HUES48 (cell line): ENCODE data around the gene POGZ.
A peak's percentile ranks its signal among the peaks of the same experiment; 100 is the strongest.
"Not testable (repeated sequence)": the region's sequence is repeated elsewhere in the genome, so short reads cannot be mapped to it uniquely, and the experiment has no call there.

Experiments used
- H3K27ac ChIP-seq: one replicate; pipeline ENCODE4 v1.7.0; 2013; ENCODE audit warnings: low read depth, low read length, inconsistent platforms
- H3K27me3 ChIP-seq: 2 replicates; pipeline ENCODE4 v1.6.1; 2013; ENCODE audit warnings: mild to moderate bottlenecking, low read length; ENCODE audit not compliant: control insufficient read depth, insufficient read depth
- H3K36me3 ChIP-seq: 2 replicates; pipeline ENCODE4 v1.6.1; 2013; ENCODE audit warnings: low read length; ENCODE audit not compliant: control insufficient read depth, insufficient read depth
- H3K4me1 ChIP-seq: 2 replicates; pipeline ENCODE4 v1.6.1; 2013; ENCODE audit warnings: mild to moderate bottlenecking, low read length; ENCODE audit not compliant: control insufficient read depth, insufficient read depth
- H3K4me3 ChIP-seq: 2 replicates; pipeline ENCODE4 v1.5.1; 2013; ENCODE audit warnings: mild to moderate bottlenecking, low read depth, low read length
- H3K9ac ChIP-seq: 2 replicates; pipeline ENCODE4 v1.6.1; 2013; ENCODE audit warnings: mild to moderate bottlenecking, low read depth, low read length, moderate library complexity
- H3K9me3 ChIP-seq: 2 replicates; pipeline ENCODE4 v1.6.1; 2013; ENCODE audit warnings: low read length; ENCODE audit not compliant: control insufficient read depth, insufficient read depth

Gene POGZ

DNA sequence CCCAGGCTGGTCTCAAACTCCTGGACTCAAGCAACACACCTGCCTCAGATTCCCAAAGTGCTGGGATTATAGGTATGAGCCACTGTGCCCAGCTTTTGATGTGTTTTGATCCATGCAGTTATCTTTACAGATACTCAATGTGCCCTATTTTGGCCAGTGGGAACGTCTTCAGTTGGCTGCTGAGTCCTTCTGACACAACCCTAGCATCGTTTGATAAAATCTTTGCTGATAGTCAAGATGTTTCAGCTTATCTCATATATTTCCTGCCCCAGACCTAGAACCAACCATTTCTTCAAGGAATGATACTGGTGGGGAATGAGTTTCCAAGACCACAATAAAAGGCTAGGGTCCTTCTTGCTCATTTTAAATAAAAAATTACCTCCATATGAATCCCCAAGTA is 11.6 kb downstream of the POGZ start:
- H3K9me3 ChIP-seq = no peaks in the 10 kb centered on the region
- no peaks in the 10 kb centered on the region for H3K27me3 ChIP-seq
- H3K27ac ChIP-seq = no peak overlapping the region
- peaks cover 7% of the 10 kb centered on the region for H3K36me3 ChIP-seq
- no peak overlapping the region for H3K9ac ChIP-seq
- H3K4me1 ChIP-seq = peaks cover 5% of the 10 kb centered on the region; the same call in 1 of the 2 replicates
- no peak overlapping the region for H3K4me3 ChIP-seq

DNA sequence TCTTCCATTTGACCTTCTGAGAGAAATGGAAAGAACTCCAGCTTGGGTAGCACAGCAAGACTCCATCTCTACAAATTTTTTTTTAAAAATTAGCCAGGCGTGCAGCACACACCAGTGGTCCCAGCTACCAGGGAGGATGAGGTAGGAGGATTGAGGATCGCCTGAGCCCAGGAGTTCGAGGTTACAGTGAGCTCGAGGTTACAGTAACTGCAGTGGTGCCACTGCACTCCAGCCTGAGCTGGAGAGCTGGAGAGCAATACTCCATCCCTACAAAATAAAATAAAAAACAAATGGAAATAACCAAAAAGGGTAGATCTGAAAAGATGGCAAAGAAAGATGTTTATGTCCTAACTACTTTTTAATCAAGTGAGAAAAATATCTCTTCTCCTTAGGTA is 14.5 kb downstream of the POGZ start:
- peak overlapping the region; percentile 3 for H3K27ac ChIP-seq
- H3K9me3 ChIP-seq = no peaks in the 10 kb centered on the region
- H3K4me3 ChIP-seq = no peak overlapping the region
- H3K4me1 ChIP-seq = peaks cover 5% of the 10 kb centered on the region; the same call in 1 of the 2 replicates
- no peak overlapping the region for H3K9ac ChIP-seq
- H3K27me3 ChIP-seq = no peaks in the 10 kb centered on the region
- H3K36me3 ChIP-seq = peaks cover 26% of the 10 kb centered on the region

GRCh38 chr1:151443846-151444782 is 15.2 kb downstream of the POGZ start:
- peaks cover 5% of the 10 kb centered on the region; the same call in 1 of the 2 replicates for H3K4me1 ChIP-seq
- peak overlapping the region; percentile 3 for H3K27ac ChIP-seq
- no peaks in the 10 kb centered on the region for H3K27me3 ChIP-seq
- peaks cover 31% of the 10 kb centered on the region for H3K36me3 ChIP-seq
- H3K9me3 ChIP-seq = no peaks in the 10 kb centered on the region
- H3K9ac ChIP-seq = no peak overlapping the region
- no peak overlapping the region for H3K4me3 ChIP-seq

GRCh38 chr1:151437396-151437795 is 21.9 kb downstream of the POGZ start:
- H3K27me3 ChIP-seq, H3K27ac ChIP-seq, H3K4me1 ChIP-seq, H3K9ac ChIP-seq, H3K4me3 ChIP-seq, H3K9me3 ChIP-seq: not testable (repeated sequence)
- peaks cover 32% of the 10 kb centered on the region for H3K36me3 ChIP-seq

- H3K36me3 ChIP-seq = peaks cover 31% of the 10 kb centered on the region
- H3K4me3 ChIP-seq = no peak overlapping the region
- H3K27me3 ChIP-seq = no peaks in the 10 kb centered on the region
These were observed 22.3 kb downstream of the POGZ start for GRCh38 chr1:151436985-151437384.

GRCh38 chr1:151435174-151435573 is 24.1 kb downstream of the POGZ start:
- H3K9me3 ChIP-seq = no peaks in the 10 kb centered on the region
- H3K27me3 ChIP-seq = no peaks in the 10 kb centered on the region
- H3K27ac ChIP-seq = no peak overlapping the region
- H3K36me3 ChIP-seq = peaks cover 19% of the 10 kb centered on the region
- no peak overlapping the region for H3K9ac ChIP-seq
- no peak overlapping the region for H3K4me3 ChIP-seq
- no peaks in the 10 kb centered on the region for H3K4me1 ChIP-seq

More at GRCh38 chr1:151436985-151437384, 22.3 kb downstream of the POGZ start:
- H3K9ac ChIP-seq = no peak overlapping the region
- H3K4me1 ChIP-seq = no peaks in the 10 kb centered on the region
- no peaks in the 10 kb centered on the region for H3K9me3 ChIP-seq
- H3K27ac ChIP-seq = no peak overlapping the region

- H3K9me3 ChIP-seq, H3K9ac ChIP-seq, H3K4me3 ChIP-seq, H3K27me3 ChIP-seq, H3K4me1 ChIP-seq, H3K27ac ChIP-seq: not testable (repeated sequence)
- peaks cover 25% of the 10 kb centered on the region for H3K36me3 ChIP-seq
These were observed 25.5 kb downstream of the POGZ start for GRCh38 chr1:151433827-151434226.

- no peaks in the 10 kb centered on the region for H3K4me1 ChIP-seq
- no peak overlapping the region for H3K27ac ChIP-seq
- H3K9ac ChIP-seq = no peak overlapping the region
- peaks cover 75% of the 10 kb centered on the region for H3K36me3 ChIP-seq
- H3K9me3 ChIP-seq = no peaks in the 10 kb centered on the region
- H3K27me3 ChIP-seq = no peaks in the 10 kb centered on the region
- H3K4me3 ChIP-seq = no peak overlapping the region
These were observed 31.2 kb downstream of the POGZ start for GRCh38 chr1:151428068-151428467.

- no peak overlapping the region for H3K27ac ChIP-seq
- H3K9ac ChIP-seq = no peak overlapping the region
- H3K4me1 ChIP-seq = no peaks in the 10 kb centered on the region
- H3K4me3 ChIP-seq = no peak overlapping the region
- H3K9me3 ChIP-seq = no peaks in the 10 kb centered on the region
- H3K36me3 ChIP-seq = peaks cover 98% of the 10 kb centered on the region
- H3K27me3 ChIP-seq = no peaks in the 10 kb centered on the region
These were observed 34.2 kb downstream of the POGZ start for GRCh38 chr1:151425103-151425502.

- Histone ChIP-seq H3K36me3 (peaks cover 96% of the 10 kb centered on the region), H3K4me3 (no peak overlapping the region), H3K4me1 (no peaks in the 10 kb centered on the region), H3K9ac (no peak overlapping the region), H3K9me3 (no peaks in the 10 kb centered on the region), H3K27me3 (no peaks in the 10 kb centered on the region), H3K27ac (no peak overlapping the region)
These were observed 39.5 kb downstream of the POGZ start for GRCh38 chr1:151419819-151420218.

GRCh38 chr1:151418081-151418480 is 41.2 kb downstream of the POGZ start:
- no peaks in the 10 kb centered on the region for H3K9me3 ChIP-seq
- H3K4me1 ChIP-seq = no peaks in the 10 kb centered on the region
- no peaks in the 10 kb centered on the region for H3K27me3 ChIP-seq
- no peak overlapping the region for H3K27ac ChIP-seq
- H3K4me3 ChIP-seq = no peak overlapping the region
- peaks cover 92% of the 10 kb centered on the region for H3K36me3 ChIP-seq
- H3K9ac ChIP-seq = no peak overlapping the region
